Activated B cell treated with CpG ODN at 0.5 μM for 24 hours (primary cell): Measurements from ENCODE around the gene ZNF532. TPM values are rescaled to one million over a fixed set of nuclear protein-coding genes. Genes with fewer than 3 reads are reported as not detected.

ENCODE experiments used
- ATAC-seq: fragments of 200-7000 bp; cut with Tn5 transposase; one replicate; pipeline ENCODE4 v1.10.0; 2021; ENCODE audit warnings: low read depth, mild to moderate bottlenecking, moderate library complexity
- CTCF ChIA-PET: fragments of 350-600 bp; sonication (Branson Sonifier 250); formaldehyde crosslinking; loops from one replicate; lab custom pipeline; 2021; ENCODE audit warnings: antibody characterized with exemption; lab: Charles Lee
- POLR2A ChIA-PET: fragments of 350-600 bp; sonication (Branson Sonifier 250); formaldehyde crosslinking; loops from one replicate; lab custom pipeline; 2021; ENCODE audit warnings: antibody characterized with exemption; lab: Charles Lee
- DNase-seq: peaks from one replicate; pipeline ENCODE4 v3.0.0; 2022
- H3K27ac Mint-ChIP-seq: one replicate; pipeline ENCODE4 v1.8.0; 2020; ENCODE audit warnings: mixed read lengths
- H3K27me3 Mint-ChIP-seq: one replicate; pipeline ENCODE4 v1.8.0; 2021; ENCODE audit warnings: mixed read lengths
- H3K36me3 Mint-ChIP-seq: one replicate; pipeline ENCODE4 v1.8.0; 2021; ENCODE audit warnings: low read depth, mixed read lengths
- H3K4me1 Mint-ChIP-seq: one replicate; pipeline ENCODE4 v1.8.0; 2021; ENCODE audit warnings: mixed read lengths
- H3K4me3 Mint-ChIP-seq: one replicate; pipeline ENCODE4 v1.8.0; 2020; ENCODE audit warnings: mild to moderate bottlenecking, mixed read lengths
- H3K9me3 Mint-ChIP-seq: one replicate; pipeline ENCODE4 v1.8.0; 2020; ENCODE audit warnings: mixed read lengths
- intact Hi-C: fragments of 100-400 bp; cut with micrococcal nuclease; formaldehyde crosslinking; loops from one replicate; pipeline ENCODE4 v1.15.1; 2024
- total RNA-seq: library from RNA; stranded (reverse); gene quantifications from 2 replicates; pipeline ENCODE4 v1.2.3, GENCODE V29; 2022
- TF ChIP-seq, protein P1 (sequence below): fragments of 200-600 bp; IDR thresholded peaks from one replicate; pipeline ENCODE4 v1.8.0; 2022; ENCODE audit warnings: antibody characterized with exemption, mild to moderate bottlenecking

The ZNF532 gene
- total RNA-seq, 1 donor from 2014 or later: 106 TPM

DNA sequence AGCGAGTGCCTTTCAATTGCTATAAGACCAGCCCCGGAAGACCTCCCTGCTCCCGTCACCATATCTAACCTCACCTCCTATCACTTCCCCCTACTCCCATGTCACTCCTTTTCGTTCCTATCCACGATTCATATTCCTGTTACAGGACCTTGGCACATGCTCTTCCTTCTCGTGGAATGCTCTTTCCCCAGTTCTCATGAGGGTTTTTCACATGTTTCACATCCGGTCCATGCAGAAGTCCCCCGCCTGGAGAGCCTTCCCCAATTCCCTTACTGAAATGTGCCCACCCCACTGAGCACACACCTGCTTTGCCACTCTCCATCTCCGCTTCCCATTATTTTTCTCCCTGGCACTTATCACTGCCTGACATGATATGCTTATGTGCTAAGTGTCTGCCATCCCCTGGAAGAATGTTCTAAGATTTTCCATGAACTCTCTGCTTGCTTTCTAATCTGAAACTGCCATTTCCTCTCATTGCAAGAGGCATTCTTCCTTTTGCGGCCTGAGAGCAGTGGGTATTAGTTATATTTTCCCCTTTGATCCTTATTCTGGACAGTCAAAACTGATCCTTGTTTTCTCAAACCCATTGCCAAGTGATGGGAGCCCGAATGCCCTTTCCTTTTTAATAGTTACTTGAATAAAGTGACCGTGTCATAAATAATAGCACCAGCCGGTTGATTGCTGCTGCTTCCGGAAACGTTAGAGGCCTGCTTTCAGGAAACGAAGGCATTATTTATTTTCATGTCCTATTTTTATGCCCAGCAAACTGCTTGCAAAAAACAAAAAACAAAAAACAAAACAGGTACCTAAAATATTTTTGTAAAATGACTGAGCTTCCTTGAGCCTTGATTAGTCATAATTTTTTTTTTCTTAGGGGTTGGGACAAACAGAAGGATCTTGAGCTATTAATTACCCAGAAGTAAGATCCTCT lies 127.9 kb downstream of the ZNF532 start:
- peak overlapping the region; percentile 69 for H3K27ac Mint-ChIP-seq
- no peaks in the 10 kb centered on the region for H3K36me3 Mint-ChIP-seq
- DNase-seq (no peak), ATAC-seq (no peak)
- H3K27me3 Mint-ChIP-seq: no peaks in the 10 kb centered on the region
- CTCF ChIA-PET: no interaction called here
- H3K9me3 Mint-ChIP-seq: peaks cover 6% of the 10 kb centered on the region
- POLR2A ChIA-PET: interaction anchor here (0.6 kb wide), 1 partner anchor 22 kb away, joined by 3 read pairs; no protein-coding TSS in a partner anchor
- H3K4me3 Mint-ChIP-seq: peak overlapping the region; percentile 46
- TF ChIP-seq, protein P1, sequence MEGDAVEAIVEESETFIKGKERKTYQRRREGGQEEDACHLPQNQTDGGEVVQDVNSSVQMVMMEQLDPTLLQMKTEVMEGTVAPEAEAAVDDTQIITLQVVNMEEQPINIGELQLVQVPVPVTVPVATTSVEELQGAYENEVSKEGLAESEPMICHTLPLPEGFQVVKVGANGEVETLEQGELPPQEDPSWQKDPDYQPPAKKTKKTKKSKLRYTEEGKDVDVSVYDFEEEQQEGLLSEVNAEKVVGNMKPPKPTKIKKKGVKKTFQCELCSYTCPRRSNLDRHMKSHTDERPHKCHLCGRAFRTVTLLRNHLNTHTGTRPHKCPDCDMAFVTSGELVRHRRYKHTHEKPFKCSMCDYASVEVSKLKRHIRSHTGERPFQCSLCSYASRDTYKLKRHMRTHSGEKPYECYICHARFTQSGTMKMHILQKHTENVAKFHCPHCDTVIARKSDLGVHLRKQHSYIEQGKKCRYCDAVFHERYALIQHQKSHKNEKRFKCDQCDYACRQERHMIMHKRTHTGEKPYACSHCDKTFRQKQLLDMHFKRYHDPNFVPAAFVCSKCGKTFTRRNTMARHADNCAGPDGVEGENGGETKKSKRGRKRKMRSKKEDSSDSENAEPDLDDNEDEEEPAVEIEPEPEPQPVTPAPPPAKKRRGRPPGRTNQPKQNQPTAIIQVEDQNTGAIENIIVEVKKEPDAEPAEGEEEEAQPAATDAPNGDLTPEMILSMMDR: no peak
- intact Hi-C loops: no loop called here
- peaks cover 34% of the 10 kb centered on the region for H3K4me1 Mint-ChIP-seq

DNA sequence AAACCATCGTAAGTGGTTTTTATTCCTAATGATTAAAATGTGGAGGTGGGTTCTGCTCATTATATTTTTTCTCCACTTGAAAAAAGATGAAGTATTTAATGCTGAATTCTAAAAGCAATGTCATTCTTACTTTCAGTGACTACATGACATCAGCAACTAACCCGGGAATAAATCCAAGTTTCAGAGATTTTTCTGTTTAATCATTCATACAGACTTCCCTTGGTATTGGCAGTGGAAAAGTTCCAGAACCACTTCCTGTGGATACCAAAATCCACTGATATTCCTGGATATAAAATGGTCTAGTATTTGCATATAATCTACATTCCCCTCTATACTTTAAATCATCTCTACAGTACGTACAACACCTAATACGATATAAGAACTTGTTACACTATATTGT lies 128.6 kb downstream of the ZNF532 start:
- POLR2A ChIA-PET: interaction anchor here (0.6 to 0.7 kb wide), 2 partner anchors 22 to 113 kb away, joined by 3 to 4 read pairs; no protein-coding TSS in a partner anchor
- TF ChIP-seq, protein P1: no peak

DNA sequence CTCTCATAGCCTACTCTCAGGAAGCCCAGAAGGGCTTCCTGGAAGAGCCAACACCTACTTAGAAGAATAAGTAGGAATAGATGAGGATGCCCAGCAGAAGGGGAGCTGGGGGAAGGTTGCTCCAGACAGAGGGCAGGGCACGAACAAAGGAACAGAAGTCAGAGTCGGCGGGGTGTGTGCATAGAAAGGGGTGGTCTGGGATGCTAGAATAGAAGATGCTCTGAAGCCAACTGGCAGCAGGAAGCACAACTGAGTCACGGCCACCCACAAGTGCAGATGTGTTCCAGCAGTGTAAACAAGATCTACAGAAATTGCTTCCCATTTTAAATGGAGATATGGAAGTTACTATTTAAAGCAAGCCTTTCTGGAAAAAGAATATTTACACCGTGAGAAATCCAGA lies 131.0 kb downstream of the ZNF532 start:
- Mint-ChIP-seq H3K9me3 (no peaks in the 10 kb centered on the region), H3K36me3 (no peaks in the 10 kb centered on the region), H3K27ac (no peak overlapping the region), H3K27me3 (no peaks in the 10 kb centered on the region), H3K4me3 (no peak overlapping the region), H3K4me1 (peaks cover 47% of the 10 kb centered on the region)
- TF ChIP-seq, protein P1: no peak
- no peak for ATAC-seq
- POLR2A ChIA-PET: no interaction called here
- intact Hi-C loops: no loop called here
- DNase-seq: no peak
- CTCF ChIA-PET: no interaction called here

More for the DNA sequence above, 128.6 kb downstream of the ZNF532 start:
- Mint-ChIP-seq H3K27ac (peak overlapping the region; percentile 51), H3K27me3 (no peaks in the 10 kb centered on the region), H3K4me3 (no peak overlapping the region), H3K36me3 (no peaks in the 10 kb centered on the region), H3K9me3 (peaks cover 6% of the 10 kb centered on the region), H3K4me1 (peaks cover 38% of the 10 kb centered on the region)
- intact Hi-C loops: no loop called here
- DNase-seq (no peak), ATAC-seq (no peak)
- CTCF ChIA-PET: no interaction called here

DNA sequence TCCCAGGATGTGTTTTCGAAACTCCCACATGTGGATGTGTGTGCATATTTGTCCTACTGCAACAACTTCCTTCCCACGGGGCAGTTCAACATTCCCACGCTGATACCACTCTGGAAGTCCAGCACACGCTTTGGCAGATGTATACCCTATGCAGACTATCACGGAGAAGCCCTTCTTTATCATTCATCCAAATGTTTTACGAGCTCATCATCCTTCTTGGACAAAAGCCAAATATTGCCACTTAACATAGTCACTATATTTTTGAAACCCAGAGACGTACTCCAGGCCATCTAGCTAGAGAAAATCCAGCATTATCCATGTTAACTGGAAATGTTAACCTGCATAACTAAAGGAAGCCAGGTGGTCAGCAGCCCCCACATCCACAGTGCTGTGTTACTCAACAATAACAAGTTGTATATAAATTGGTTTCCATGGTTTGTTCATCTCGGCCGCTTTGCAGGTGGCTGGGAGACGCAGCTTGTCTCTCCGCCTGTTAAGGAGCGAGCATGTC lies 131.5 kb downstream of the ZNF532 start:
- Mint-ChIP-seq H3K36me3 (no peaks in the 10 kb centered on the region), H3K4me3 (no peak overlapping the region), H3K9me3 (no peaks in the 10 kb centered on the region), H3K27me3 (no peaks in the 10 kb centered on the region), H3K4me1 (peaks cover 43% of the 10 kb centered on the region), H3K27ac (no peak overlapping the region)
- POLR2A ChIA-PET: no interaction called here
- TF ChIP-seq, protein P1: no peak
- CTCF ChIA-PET: no interaction called here
- DNase-seq (no peak), ATAC-seq (no peak)
- intact Hi-C loops: no loop called here

DNA sequence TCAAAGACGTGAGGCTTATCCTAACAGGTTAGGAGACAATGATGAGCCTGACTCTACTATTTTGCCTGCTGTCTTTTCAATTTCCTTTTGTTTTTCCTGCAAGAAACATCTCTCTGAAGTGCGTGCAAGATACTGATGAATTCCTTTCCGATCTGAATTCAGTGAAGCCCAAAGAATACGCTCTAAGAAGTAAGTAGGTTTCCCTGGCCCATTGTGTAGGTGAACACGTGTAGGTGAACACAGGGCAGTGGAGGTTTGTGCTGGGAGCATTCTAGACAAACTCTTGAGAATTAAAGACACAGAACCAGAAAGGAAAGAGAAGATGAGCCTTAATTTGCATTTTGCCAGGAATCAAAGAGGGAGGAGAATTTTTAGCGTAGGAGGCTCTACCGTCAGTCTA lies 132.0 kb downstream of the ZNF532 start:
- DNase-seq (no peak), ATAC-seq (no peak)
- no peak overlapping the region for H3K4me3 Mint-ChIP-seq
- intact Hi-C loops: no loop called here
- no peaks in the 10 kb centered on the region for H3K36me3 Mint-ChIP-seq
- POLR2A ChIA-PET: no interaction called here
- peaks cover 38% of the 10 kb centered on the region for H3K4me1 Mint-ChIP-seq
- TF ChIP-seq, protein P1: no peak
- no peaks in the 10 kb centered on the region for H3K27me3 Mint-ChIP-seq
- no peak overlapping the region for H3K27ac Mint-ChIP-seq
- H3K9me3 Mint-ChIP-seq: no peaks in the 10 kb centered on the region
- CTCF ChIA-PET: no interaction called here
